Head of caudate nucleus (tissue), 42 donors: ENCODE measurements around the gene RASSF5.
"Not testable (repeated sequence)": the region's sequence is repeated elsewhere in the genome, so short reads cannot be mapped to it uniquely, and the experiment has no call there.

Experiments
- DNase-seq, 42 donors: peaks; one replicate each; pipeline versions ENCODE4 v3.0.0 to v3.0.0-alpha.2; 2020 to 2021; ENCODE audit warnings: mixed read lengths in 7 of 42
- intact Hi-C: fragments of 100-400 bp; cut with DNase I; formaldehyde crosslinking; loops from one replicate; pipeline ENCODE4 v1.15.0; 2022

Gene RASSF5

GRCh38 chr1:206575894-206576737, 68.8 kb downstream of the RASSF5 start:
- DNase-seq = no peak
- intact Hi-C loops = no loop called here

GRCh38 chr1:206577626-206578025, 70.3 kb downstream of the RASSF5 start:
- intact Hi-C loops = no loop called here
- DNase-seq = no peak

- intact Hi-C loops = no loop called here
- DNase-seq = no peak
Measured at GRCh38 chr1:206578068-206578977, 71.0 kb downstream of the RASSF5 start.

GRCh38 chr1:206578978-206579374, 71.6 kb downstream of the RASSF5 start:
- intact Hi-C loops = no loop called here

GRCh38 chr1:206579747-206580437, 72.6 kb downstream of the RASSF5 start:
- DNase-seq = peak in 39 of 42 donors; percentile 26 to 83 (median 59)

More at GRCh38 chr1:206578978-206579374, 71.6 kb downstream of the RASSF5 start:
- DNase-seq = no peak

GRCh38 chr1:206580438-206581113, 73.2 kb downstream of the RASSF5 start:
- intact Hi-C loops = loop anchor here (5.0 kb wide), 2 partner anchors 38 to 88 kb away; no protein-coding TSS in a partner anchor
- no peak for DNase-seq

More at GRCh38 chr1:206579747-206580437, 72.6 kb downstream of the RASSF5 start:
- intact Hi-C loops = loop anchor here (5.0 kb wide), 2 partner anchors 38 to 88 kb away; no protein-coding TSS in a partner anchor

- not testable (repeated sequence) for DNase-seq
- intact Hi-C loops = loop anchor here (5.0 kb wide), 2 partner anchors 39 to 89 kb away; no protein-coding TSS in a partner anchor
Measured at GRCh38 chr1:206581114-206581497, 73.8 kb downstream of the RASSF5 start.

- intact Hi-C loops = loop anchor here (5.0 kb wide), 2 partner anchors 39 to 89 kb away; no protein-coding TSS in a partner anchor
Measured at GRCh38 chr1:206581571-206581981, 74.2 kb downstream of the RASSF5 start.

GRCh38 chr1:206582537-206582936, 75.2 kb downstream of the RASSF5 start:
- intact Hi-C loops = loop anchor here (5.0 kb wide), 2 partner anchors 40 to 90 kb away; no protein-coding TSS in a partner anchor

More at GRCh38 chr1:206581571-206581981, 74.2 kb downstream of the RASSF5 start:
- peak in 30 of 42 donors; percentile 8 to 63 (median 40) for DNase-seq

GRCh38 chr1:206582971-206583706, 75.8 kb downstream of the RASSF5 start:
- DNase-seq = peak in 38 of 42 donors; percentile 26 to 87 (median 68)
- intact Hi-C loops = loop anchor here (5.0 kb wide), 2 partner anchors 41 to 91 kb away; no protein-coding TSS in a partner anchor

More at GRCh38 chr1:206582537-206582936, 75.2 kb downstream of the RASSF5 start:
- no peak for DNase-seq

GRCh38 chr1:206583707-206584648, 76.6 kb downstream of the RASSF5 start:
- intact Hi-C loops = loop anchor here (5.0 kb wide), 2 partner anchors 42 to 92 kb away; no protein-coding TSS in a partner anchor
- DNase-seq = peak; percentile 73 to 94 (median 86)

GRCh38 chr1:206584683-206585082, 77.4 kb downstream of the RASSF5 start:
- intact Hi-C loops = loop anchor here (5.0 kb wide), 2 partner anchors 42 to 92 kb away; no protein-coding TSS in a partner anchor
- DNase-seq = no peak

- intact Hi-C loops = no loop called here
- no peak for DNase-seq
Measured at GRCh38 chr1:206586501-206587445, 79.4 kb downstream of the RASSF5 start.

GRCh38 chr1:206587904-206588303, 80.6 kb downstream of the RASSF5 start:
- no peak for DNase-seq
- intact Hi-C loops = no loop called here

GRCh38 chr1:206588492-206588891, 81.2 kb downstream of the RASSF5 start:
- intact Hi-C loops = no loop called here
- no peak for DNase-seq
